Right lobe of liver (tissue), 6 donors: ENCODE data around the gene ZNF862. TPM values are rescaled to one million over a fixed set of nuclear protein-coding genes. Genes with fewer than 3 reads are reported as not detected.

Source experiments
- ATAC-seq, 4 donors: fragments of 200-7000 bp; cut with Tn5 transposase; one replicate each; pipeline ENCODE4 v1.9.1; 2020; ENCODE audit warnings: mild to moderate bottlenecking in 4 of 4, moderate library complexity in 4 of 4
- DNase-seq, 3 donors: peaks; one replicate each; pipeline ENCODE4 v3.0.0-alpha.2; 2020
- H3K27ac ChIP-seq, 3 donors: fragments of 200-600 bp; one replicate each; pipeline ENCODE4 v1.8.0; 2022
- H3K27me3 ChIP-seq, 2 donors: fragments of 200-600 bp; one replicate each; pipeline ENCODE4 v1.8.0; 2022
- H3K36me3 ChIP-seq, 4 donors: fragments of 200-600 bp; sonication (generic) in 1 of 4; one replicate each; pipeline versions ENCODE4 v1.5.1 to v1.8.0; 2017 to 2022; ENCODE audit warnings: control low read depth in 1 of 4
- H3K4me1 ChIP-seq, 4 donors: fragments of 200-600 bp; sonication (generic) in 1 of 4; one replicate each; pipeline versions ENCODE4 v1.5.1 to v1.8.0; 2017 to 2022; ENCODE audit warnings: control low read depth in 1 of 4
- H3K4me3 ChIP-seq, 3 donors: fragments of 200-600 bp; one replicate each; pipeline ENCODE4 v1.8.0; 2022
- H3K9me3 ChIP-seq, 4 donors: fragments of 200-600 bp; sonication (generic) in 1 of 4; one replicate each; pipeline versions ENCODE4 v1.5.1 to v1.8.0; 2017 to 2022; ENCODE audit warnings: control low read depth in 1 of 4
- POLR2A ChIP-seq: fragments of 450-650 bp; IDR thresholded peaks from one replicate; pipeline ENCODE4 v1.6.1; 2017; ENCODE audit warnings: antibody characterized with exemption, mild to moderate bottlenecking
- WGBS: methylation state at CpG from one replicate; pipeline ENCODE4 v1.1.6; 2018; ENCODE audit warnings: low coverage, low lambda C conversion rate; ENCODE audit not compliant: insufficient coverage; ENCODE audit errors: missing lambda C conversion rate; 5-methylcytosine and 5-hydroxymethylcytosine counted together
- intact Hi-C, 2 donors: fragments of 100-400 bp; cut with DNase I; formaldehyde crosslinking; loops; one replicate each; pipeline versions ENCODE4 v1.11.2 to v1.14.1; 2022
- total RNA-seq, 6 experiments: library from RNA; depleted of rRNA in 2 of 6; stranded (reverse); fragments of >200 nt in 2 of 6; fragmentation: NEBNext Ultra II Directional in 3 of 6; extraction: Animal tissue kit (Norgen Biotek cat#: 25700) in 3 of 6; gene quantifications; one replicate each; pipeline versions ENCODE4 v1.1.0 to v1.2.4, GENCODE V29; 2016 to 2023
- TF ChIP-seq, protein P1 (sequence below), 4 donors: fragments of 200-600 bp in 3 of 4; fragments of 450-650 bp in 1 of 4; IDR thresholded peaks; one replicate each; pipeline versions ENCODE4 v1.5.1 to v1.8.0; 2016 to 2022; ENCODE audit warnings: antibody characterized with exemption in 4 of 4, mild to moderate bottlenecking in 2 of 4
- donor health status: DM: no; HTN: yes; CAD: no.
- donor health status: DM: no; HTN: no; CAD: no.
- donor health status: DM: no; HTN: no; CAD: no.
- donor health status: DM: no; HTN: yes; CAD: no.
- donor health status: DM: no; HTN: yes; CAD: no.

The ZNF862 gene
- total RNA-seq, 6 experiments from 2014 or later, result 2.5 to 11.3 (median 7.1) TPM

DNA sequence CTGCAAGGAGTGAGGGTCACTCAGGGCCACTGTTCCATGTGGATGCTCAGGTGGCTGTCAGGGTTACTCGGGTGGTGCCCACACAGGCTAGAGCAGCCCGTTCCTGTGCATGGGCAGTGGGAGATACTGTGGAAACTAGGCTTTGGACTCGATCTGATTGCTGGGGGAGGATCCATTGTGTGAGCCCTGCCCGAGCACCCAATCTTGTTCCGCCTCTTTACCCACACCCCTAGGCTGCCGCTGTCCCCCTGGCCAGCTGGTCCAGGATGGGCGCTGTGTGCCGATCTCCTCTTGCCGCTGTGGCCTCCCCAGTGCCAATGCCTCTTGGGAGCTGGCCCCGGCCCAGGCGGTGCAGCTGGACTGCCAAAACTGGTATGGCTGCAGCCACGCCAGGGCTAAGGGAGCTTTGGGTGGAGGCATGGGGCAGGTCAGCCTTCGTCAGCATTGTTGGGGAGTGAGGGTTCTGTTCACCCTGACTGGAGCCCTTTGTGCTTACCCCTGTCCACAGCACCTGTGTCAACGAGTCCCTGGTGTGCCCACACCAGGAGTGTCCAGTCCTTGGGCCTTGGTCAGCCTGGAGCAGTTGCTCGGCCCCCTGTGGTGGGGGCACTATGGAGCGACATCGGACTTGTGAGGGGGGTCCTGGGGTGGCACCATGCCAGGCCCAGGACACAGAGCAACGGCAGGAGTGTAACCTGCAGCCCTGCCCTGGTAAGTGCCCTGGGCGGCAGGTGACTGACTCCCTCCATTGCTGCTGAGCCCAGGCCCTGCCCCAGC lies 12.4 kb upstream of the ZNF862 start:
- TF ChIP-seq, protein P1, sequence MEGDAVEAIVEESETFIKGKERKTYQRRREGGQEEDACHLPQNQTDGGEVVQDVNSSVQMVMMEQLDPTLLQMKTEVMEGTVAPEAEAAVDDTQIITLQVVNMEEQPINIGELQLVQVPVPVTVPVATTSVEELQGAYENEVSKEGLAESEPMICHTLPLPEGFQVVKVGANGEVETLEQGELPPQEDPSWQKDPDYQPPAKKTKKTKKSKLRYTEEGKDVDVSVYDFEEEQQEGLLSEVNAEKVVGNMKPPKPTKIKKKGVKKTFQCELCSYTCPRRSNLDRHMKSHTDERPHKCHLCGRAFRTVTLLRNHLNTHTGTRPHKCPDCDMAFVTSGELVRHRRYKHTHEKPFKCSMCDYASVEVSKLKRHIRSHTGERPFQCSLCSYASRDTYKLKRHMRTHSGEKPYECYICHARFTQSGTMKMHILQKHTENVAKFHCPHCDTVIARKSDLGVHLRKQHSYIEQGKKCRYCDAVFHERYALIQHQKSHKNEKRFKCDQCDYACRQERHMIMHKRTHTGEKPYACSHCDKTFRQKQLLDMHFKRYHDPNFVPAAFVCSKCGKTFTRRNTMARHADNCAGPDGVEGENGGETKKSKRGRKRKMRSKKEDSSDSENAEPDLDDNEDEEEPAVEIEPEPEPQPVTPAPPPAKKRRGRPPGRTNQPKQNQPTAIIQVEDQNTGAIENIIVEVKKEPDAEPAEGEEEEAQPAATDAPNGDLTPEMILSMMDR (IDR thresholded peaks at IDR 0.05), result no peak
- no peak for TF ChIP-seq POLR2A
- peaks cover 0 to 10% (median 0%) of the 10 kb centered on the region in 4 donors for H3K4me1 ChIP-seq
- intact Hi-C loops, result no loop called here
- WGBS, result 85% methylated on average over 4 of the region's 19 CpGs
- H3K4me3 ChIP-seq, result no peak overlapping the region
- H3K9me3 ChIP-seq, result no peaks in the 10 kb centered on the region
- H3K27me3 ChIP-seq, result no peaks in the 10 kb centered on the region
- no peaks in the 10 kb centered on the region for H3K36me3 ChIP-seq
- ATAC-seq, result no peak
- peak in 1 of 3 donors; percentile 43 for DNase-seq
- no peak overlapping the region for H3K27ac ChIP-seq

DNA sequence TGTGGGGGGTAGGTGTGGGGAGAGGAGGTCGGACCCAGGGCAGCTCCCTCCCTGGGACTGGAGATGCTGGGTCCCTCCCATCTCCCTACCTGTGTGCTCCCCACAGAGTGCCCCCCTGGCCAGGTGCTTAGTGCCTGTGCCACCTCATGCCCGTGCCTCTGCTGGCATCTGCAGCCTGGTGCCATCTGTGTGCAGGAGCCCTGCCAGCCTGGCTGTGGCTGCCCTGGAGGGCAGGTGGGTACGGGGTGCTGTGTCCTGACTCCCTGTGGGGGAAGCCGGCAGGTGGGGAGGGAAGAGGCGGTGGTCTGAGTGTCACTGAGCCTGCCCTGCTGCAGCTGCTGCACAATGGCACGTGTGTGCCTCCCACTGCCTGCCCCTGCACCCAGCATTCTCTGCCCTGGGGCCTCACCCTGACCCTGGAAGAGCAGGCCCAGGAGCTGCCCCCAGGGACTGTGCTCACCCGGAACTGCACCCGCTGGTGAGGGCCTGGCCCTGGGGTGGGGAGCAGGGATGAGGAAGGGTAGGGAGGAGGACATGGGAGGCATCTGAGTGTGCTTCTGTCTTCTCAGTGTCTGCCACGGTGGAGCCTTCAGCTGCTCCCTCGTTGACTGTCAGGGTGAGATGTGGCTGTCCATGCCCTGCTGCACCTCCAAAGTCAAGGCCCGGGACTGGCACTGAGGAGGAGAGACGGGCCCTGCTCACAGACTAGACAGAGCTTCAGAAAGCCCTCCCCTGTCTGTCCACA lies 11.7 kb upstream of the ZNF862 start:
- H3K27ac ChIP-seq, result no peak overlapping the region
- H3K27me3 ChIP-seq, result no peaks in the 10 kb centered on the region
- intact Hi-C loops, result no loop called here
- DNase-seq, result no peak
- no peak for ATAC-seq
- H3K4me3 ChIP-seq, result no peak overlapping the region
- no peaks in the 10 kb centered on the region for H3K9me3 ChIP-seq
- no peaks in the 10 kb centered on the region for H3K36me3 ChIP-seq
- no peak for TF ChIP-seq POLR2A
- TF ChIP-seq, protein P1 (IDR thresholded peaks at IDR 0.05), result no peak
- WGBS, result no CpG with 5 or more reads among the region's 12 CpGs
- H3K4me1 ChIP-seq, result peaks cover 0 to 6% (median 0%) of the 10 kb centered on the region in 4 donors

DNA sequence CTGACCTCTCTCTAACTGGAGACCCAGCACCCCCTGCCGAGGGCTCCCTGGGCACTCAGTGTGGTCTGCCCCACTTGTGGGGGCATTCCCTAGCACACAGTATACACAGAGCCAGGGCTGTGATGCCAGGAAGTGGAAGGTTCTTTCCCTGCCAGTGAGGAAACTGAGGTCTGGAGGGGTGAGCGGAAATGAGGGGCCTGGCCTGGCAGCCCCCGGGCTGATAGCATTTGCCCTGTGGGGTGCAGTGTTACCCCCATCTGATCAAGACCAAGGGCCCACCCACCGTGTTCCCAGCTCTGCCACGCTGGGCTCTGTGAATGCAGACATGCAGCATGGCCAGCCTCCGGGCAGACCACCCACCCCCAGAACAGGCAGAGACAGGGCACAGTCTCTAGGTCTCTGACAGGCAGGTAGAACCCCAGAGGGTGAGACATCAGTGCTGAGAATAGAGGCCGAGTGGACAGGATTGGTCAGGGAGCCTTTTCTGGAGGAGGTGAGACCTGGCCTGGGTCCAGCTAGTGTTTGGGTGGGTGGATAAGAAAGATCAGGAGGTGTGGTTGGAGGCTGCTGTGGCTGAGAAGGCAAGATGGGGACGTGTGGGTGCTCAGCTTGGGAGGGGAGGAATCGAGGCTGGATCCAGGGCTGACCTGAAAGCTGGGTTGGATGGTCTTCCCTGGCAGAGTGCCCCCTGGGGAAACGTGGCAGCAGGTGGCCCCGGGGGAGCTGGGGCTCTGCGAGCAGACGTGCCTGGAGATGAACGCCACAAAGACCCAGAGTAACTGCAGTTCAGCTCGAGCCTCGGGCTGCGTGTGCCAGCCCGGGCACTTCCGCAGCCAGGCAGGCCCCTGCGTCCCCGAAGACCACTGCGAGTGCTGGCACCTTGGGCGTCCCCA lies 10.8 kb upstream of the ZNF862 start:
- TF ChIP-seq, protein P1 (IDR thresholded peaks at IDR 0.05), result no peak
- TF ChIP-seq POLR2A, result no peak

More for the DNA sequence above, 10.8 kb upstream of the ZNF862 start:
- DNase-seq, result peak in 1 of 3 donors; percentile 37
- H3K4me1 ChIP-seq, result no peaks in the 10 kb centered on the region
- 66% methylated on average over 6 of the region's 23 CpGs for WGBS
- intact Hi-C loops, result no loop called here
- no peaks in the 10 kb centered on the region for H3K27me3 ChIP-seq
- ATAC-seq, result no peak
- H3K9me3 ChIP-seq, result no peaks in the 10 kb centered on the region
- no peak overlapping the region for H3K4me3 ChIP-seq
- H3K36me3 ChIP-seq, result no peaks in the 10 kb centered on the region
- H3K27ac ChIP-seq, result no peak overlapping the region
